NT2/D1 (cell line): ENCODE measurements around the gene TMEM204.

ENCODE experiments used
- SUZ12 ChIP-seq: IDR thresholded peaks from 2 replicates; pipeline ENCODE4 v1.6.1; 2011; ENCODE audit not compliant: insufficient read length, insufficient read depth; ENCODE audit errors: extremely low read depth
- YY1 ChIP-seq: IDR thresholded peaks from 2 replicates; pipeline ENCODE4 v1.6.1; 2011; ENCODE audit not compliant: insufficient read length, insufficient read depth
- ZNF274 ChIP-seq: IDR thresholded peaks from 2 replicates; pipeline ENCODE4 v1.6.1; 2011; ENCODE audit warnings: mild to moderate bottlenecking, low read depth, low read length

DNA sequence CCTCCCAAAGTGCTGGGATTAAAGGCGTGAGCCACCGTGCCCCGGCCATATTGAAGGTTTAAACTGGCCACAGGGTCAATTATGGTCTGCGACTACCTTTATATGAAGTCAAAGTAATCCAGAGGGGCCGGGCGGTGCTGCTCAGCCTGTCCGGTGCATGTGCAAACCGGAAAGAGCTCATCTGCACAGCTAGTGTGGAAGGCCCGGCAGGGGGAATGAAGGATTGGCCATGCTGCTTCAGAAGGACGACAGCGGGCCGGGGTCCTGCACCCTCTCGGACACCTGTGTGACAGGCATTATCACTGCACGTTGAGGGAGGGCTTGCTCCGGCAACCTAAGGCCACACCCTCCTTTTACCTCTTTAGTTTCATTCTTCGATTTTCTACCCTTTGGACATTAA lies 23.6 kb downstream of the TMEM204 start:
- TF ChIP-seq ZNF274: no peak
- TF ChIP-seq YY1: no peak
- TF ChIP-seq SUZ12: no peak
